Measurements from ENCODE around the gene DKKL1.

GRCh38 chr19:49324801-49325576 is 38.7 kb upstream of the DKKL1 start, which contains the start of gene SLC6A16:
- TF ChIP-seq CTCF (IDR thresholded peaks at IDR 0.05) (no peak), POLR2A (IDR thresholded peaks at IDR 0.05) (no peak), POLR2AphosphoS5 (IDR thresholded peaks at IDR 0.05) (no peak)
